HepG2 (cell line): Measurements from ENCODE around the gene GNMT. TPM values are rescaled to one million over a fixed set of nuclear protein-coding genes. Genes with fewer than 3 reads are reported as not detected.

Experiments
- DR1 ChIP-seq: sonication (generic); formaldehyde crosslinking; IDR thresholded peaks from 2 replicates; pipeline ENCODE4 v1.8.0; 2021; ENCODE audit warnings: mild to moderate bottlenecking, missing genetic modification reagents, inconsistent platforms
- HCFC1 ChIP-seq: fragments of 150-350 bp; IDR thresholded peaks from 2 replicates; pipeline ENCODE4 v1.6.1; 2014; ENCODE audit warnings: low read depth, low read length
- HNRNPL ChIP-seq: fragments of 200-400 bp; formaldehyde crosslinking; IDR thresholded peaks from 2 replicates; pipeline ENCODE4 v1.6.1; 2017; ENCODE audit warnings: mild to moderate bottlenecking, low read depth, low read length
- JUNB ChIP-seq: sonication (generic); formaldehyde crosslinking; IDR thresholded peaks from 2 replicates; pipeline ENCODE4 v1.8.0; 2022; ENCODE audit warnings: missing genetic modification reagents, mild to moderate bottlenecking, borderline replicate concordance
- MLLT10 ChIP-seq: sonication (generic); formaldehyde crosslinking; IDR thresholded peaks from 2 replicates; pipeline ENCODE4 v1.4.0; 2020; ENCODE audit warnings: missing genetic modification reagents
- MTF2 ChIP-seq: sonication (generic); formaldehyde crosslinking; IDR thresholded peaks from 2 replicates; pipeline ENCODE4 v1.5.0; 2020; ENCODE audit warnings: missing genetic modification reagents, borderline replicate concordance
- MYC ChIP-seq: sonication (generic); formaldehyde crosslinking; IDR thresholded peaks from 2 replicates; pipeline ENCODE4 v1.9.0; 2021; ENCODE audit warnings: missing genetic modification reagents, borderline replicate concordance
- PAF1 ChIP-seq: IDR thresholded peaks from 2 replicates; pipeline ENCODE4 v1.6.1; 2016; ENCODE audit warnings: missing genetic modification reagents, missing compliant biosample characterization
- PPARG ChIP-seq: conservative IDR thresholded peaks from 2 replicates; pipeline ENCODE4 v1.6.1; 2016; ENCODE audit warnings: missing biosample characterization, missing genetic modification reagents
- RORA ChIP-seq: sonication (generic); formaldehyde crosslinking; IDR thresholded peaks from 2 replicates; pipeline ENCODE4 v1.5.0; 2020; ENCODE audit warnings: mild to moderate bottlenecking, missing genetic modification reagents, moderate library complexity
- SIX4 ChIP-seq: sonication (generic); formaldehyde crosslinking; IDR thresholded peaks from 2 replicates; pipeline ENCODE4 v1.4.0; 2020; ENCODE audit warnings: missing genetic modification reagents
- SRSF9 ChIP-seq: fragments of 200-400 bp; formaldehyde crosslinking; IDR thresholded peaks from 2 replicates; pipeline ENCODE4 v1.6.1; 2018; ENCODE audit warnings: borderline replicate concordance, mild to moderate bottlenecking, low read depth, low read length; ENCODE audit not compliant: insufficient read depth, poor library complexity, severe bottlenecking
- ZNF556 ChIP-seq: sonication (generic); formaldehyde crosslinking; IDR thresholded peaks from 2 replicates; pipeline ENCODE4 v1.4.0; 2020; ENCODE audit warnings: mild to moderate bottlenecking, missing genetic modification reagents, borderline replicate concordance
- ZNF570 ChIP-seq: sonication (generic); formaldehyde crosslinking; IDR thresholded peaks from 2 replicates; pipeline ENCODE4 v1.4.0; 2020; ENCODE audit warnings: mild to moderate bottlenecking, missing genetic modification reagents, borderline replicate concordance
- polyA plus RNA-seq, 8 experiments: library from polyadenylated mRNA; depleted of rRNA in 3 of 8; stranded (reverse) in 7 of 8; unstranded in 1 of 8; fragments of >200 nt; fragmentation: Illumina TruSeq in 4 of 8; extraction: Trizol in 4 of 8; gene quantifications; 2 replicates each; pipeline versions ENCODE4 v1.2.1 to v1.2.3, GENCODE V29; 2011 to 2016; ENCODE audit warnings: low read depth in 4 of 8, missing spikeins in 1 of 8, mixed read lengths in 1 of 8; ENCODE audit not compliant: insufficient read depth in 1 of 8
- total RNA-seq, 5 experiments: library from RNA; depleted of rRNA; stranded (reverse); fragments of >200 nt; fragmentation: Illumina TruSeq; extraction: Trizol; gene quantifications; 2 replicates each; pipeline ENCODE4 v1.2.3, GENCODE V29; 2016; ENCODE audit warnings: low read depth in 1 of 5
- TF ChIP-seq, protein P1 (sequence below): sonication (generic); formaldehyde crosslinking; conservative IDR thresholded peaks from 2 replicates; pipeline ENCODE4 v1.8.0; 2022; ENCODE audit warnings: missing genetic modification reagents
- TF ChIP-seq, protein P2 (sequence below): sonication (generic); formaldehyde crosslinking; IDR thresholded peaks from 2 replicates; pipeline ENCODE4 v1.9.0; 2021; ENCODE audit warnings: missing genetic modification reagents, borderline replicate concordance
- TF ChIP-seq, protein P3 (sequence below): sonication (generic); formaldehyde crosslinking; IDR thresholded peaks from 2 replicates; pipeline ENCODE4 v1.4.0; 2020; ENCODE audit warnings: missing genetic modification reagents
- TF ChIP-seq, protein P4 (sequence below): IDR thresholded peaks from 2 replicates; pipeline ENCODE4 v1.6.1; 2016; ENCODE audit warnings: missing genetic modification reagents, missing compliant biosample characterization
- TF ChIP-seq, protein P5 (sequence below): sonication (generic); formaldehyde crosslinking; IDR thresholded peaks from 2 replicates; pipeline ENCODE4 v1.8.0; 2022; ENCODE audit warnings: missing genetic modification reagents, low read depth, mild to moderate bottlenecking, borderline replicate concordance
- TF ChIP-seq, protein P6 (sequence below): sonication (generic); formaldehyde crosslinking; IDR thresholded peaks from 2 replicates; pipeline ENCODE4 v1.8.1; 2023; ENCODE audit warnings: mild to moderate bottlenecking, inconsistent platforms, moderate library complexity, missing genetic modification reagents, borderline replicate concordance
- TF ChIP-seq, protein P7 (sequence below): sonication (generic); formaldehyde crosslinking; IDR thresholded peaks from 2 replicates; pipeline ENCODE4 v1.4.0; 2020; ENCODE audit warnings: low read depth, mild to moderate bottlenecking, missing genetic modification reagents

The GNMT gene
- total and polyA plus RNA-seq, 2 of the 13 experiments (the other 11 are each of a cell fraction or from before 2014, with no cell fraction given), result 2.8 to 7.0 TPM

DNA sequence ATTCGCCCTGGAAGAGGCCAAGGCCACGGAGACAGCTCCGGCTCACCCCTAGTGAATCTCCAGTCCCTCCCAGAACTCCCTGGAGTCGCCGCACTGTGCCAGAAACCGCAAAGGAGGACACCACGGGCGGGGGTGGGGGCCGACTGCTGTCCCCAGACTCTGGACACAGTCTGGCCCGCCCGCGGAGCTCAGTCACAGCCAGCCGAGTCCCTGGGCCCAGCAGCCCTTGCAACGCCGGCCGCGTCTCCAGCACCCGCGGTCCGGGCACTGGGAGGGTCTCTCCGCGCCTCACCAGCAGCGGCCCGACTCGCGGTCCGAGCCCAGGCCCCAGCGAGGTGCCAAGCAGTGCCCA is 17.9 kb downstream of the GNMT start (continued):
- TF ChIP-seq, protein P1, sequence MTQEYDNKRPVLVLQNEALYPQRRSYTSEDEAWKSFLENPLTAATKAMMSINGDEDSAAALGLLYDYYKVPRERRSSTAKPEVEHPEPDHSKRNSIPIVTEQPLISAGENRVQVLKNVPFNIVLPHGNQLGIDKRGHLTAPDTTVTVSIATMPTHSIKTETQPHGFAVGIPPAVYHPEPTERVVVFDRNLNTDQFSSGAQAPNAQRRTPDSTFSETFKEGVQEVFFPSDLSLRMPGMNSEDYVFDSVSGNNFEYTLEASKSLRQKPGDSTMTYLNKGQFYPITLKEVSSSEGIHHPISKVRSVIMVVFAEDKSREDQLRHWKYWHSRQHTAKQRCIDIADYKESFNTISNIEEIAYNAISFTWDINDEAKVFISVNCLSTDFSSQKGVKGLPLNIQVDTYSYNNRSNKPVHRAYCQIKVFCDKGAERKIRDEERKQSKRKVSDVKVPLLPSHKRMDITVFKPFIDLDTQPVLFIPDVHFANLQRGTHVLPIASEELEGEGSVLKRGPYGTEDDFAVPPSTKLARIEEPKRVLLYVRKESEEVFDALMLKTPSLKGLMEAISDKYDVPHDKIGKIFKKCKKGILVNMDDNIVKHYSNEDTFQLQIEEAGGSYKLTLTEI (CRISPR knock-in tag), result no peak
- TF ChIP-seq MTF2, result peak; percentile 75; the same call in 1 of the 2 replicates
- TF ChIP-seq, protein P2, sequence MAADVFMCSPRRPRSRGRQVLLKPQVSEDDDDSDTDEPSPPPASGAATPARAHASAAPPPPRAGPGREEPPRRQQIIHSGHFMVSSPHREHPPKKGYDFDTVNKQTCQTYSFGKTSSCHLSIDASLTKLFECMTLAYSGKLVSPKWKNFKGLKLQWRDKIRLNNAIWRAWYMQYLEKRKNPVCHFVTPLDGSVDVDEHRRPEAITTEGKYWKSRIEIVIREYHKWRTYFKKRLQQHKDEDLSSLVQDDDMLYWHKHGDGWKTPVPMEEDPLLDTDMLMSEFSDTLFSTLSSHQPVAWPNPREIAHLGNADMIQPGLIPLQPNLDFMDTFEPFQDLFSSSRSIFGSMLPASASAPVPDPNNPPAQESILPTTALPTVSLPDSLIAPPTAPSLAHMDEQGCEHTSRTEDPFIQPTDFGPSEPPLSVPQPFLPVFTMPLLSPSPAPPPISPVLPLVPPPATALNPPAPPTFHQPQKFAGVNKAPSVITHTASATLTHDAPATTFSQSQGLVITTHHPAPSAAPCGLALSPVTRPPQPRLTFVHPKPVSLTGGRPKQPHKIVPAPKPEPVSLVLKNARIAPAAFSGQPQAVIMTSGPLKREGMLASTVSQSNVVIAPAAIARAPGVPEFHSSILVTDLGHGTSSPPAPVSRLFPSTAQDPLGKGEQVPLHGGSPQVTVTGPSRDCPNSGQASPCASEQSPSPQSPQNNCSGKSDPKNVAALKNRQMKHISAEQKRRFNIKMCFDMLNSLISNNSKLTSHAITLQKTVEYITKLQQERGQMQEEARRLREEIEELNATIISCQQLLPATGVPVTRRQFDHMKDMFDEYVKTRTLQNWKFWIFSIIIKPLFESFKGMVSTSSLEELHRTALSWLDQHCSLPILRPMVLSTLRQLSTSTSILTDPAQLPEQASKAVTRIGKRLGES, result 0 out of 2 replicates have a peak, but pooled peaks have one; percentile 43
- TF ChIP-seq, protein P3, sequence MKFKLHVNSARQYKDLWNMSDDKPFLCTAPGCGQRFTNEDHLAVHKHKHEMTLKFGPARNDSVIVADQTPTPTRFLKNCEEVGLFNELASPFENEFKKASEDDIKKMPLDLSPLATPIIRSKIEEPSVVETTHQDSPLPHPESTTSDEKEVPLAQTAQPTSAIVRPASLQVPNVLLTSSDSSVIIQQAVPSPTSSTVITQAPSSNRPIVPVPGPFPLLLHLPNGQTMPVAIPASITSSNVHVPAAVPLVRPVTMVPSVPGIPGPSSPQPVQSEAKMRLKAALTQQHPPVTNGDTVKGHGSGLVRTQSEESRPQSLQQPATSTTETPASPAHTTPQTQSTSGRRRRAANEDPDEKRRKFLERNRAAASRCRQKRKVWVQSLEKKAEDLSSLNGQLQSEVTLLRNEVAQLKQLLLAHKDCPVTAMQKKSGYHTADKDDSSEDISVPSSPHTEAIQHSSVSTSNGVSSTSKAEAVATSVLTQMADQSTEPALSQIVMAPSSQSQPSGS (CRISPR knock-in tag), result no peak
- TF ChIP-seq, protein P4, sequence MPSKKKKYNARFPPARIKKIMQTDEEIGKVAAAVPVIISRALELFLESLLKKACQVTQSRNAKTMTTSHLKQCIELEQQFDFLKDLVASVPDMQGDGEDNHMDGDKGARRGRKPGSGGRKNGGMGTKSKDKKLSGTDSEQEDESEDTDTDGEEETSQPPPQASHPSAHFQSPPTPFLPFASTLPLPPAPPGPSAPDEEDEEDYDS, result no peak
- peak; percentile 16; the same call in 1 of the 2 replicates for TF ChIP-seq ZNF556 (CRISPR knock-in tag)
- 0 out of 2 replicates have a peak, but pooled peaks have one; percentile 69 for TF ChIP-seq RORA (CRISPR knock-in tag)
- no peak for TF ChIP-seq MLLT10 (CRISPR knock-in tag)
- TF ChIP-seq ZNF570 (CRISPR knock-in tag), result no peak
- TF ChIP-seq, protein P5, sequence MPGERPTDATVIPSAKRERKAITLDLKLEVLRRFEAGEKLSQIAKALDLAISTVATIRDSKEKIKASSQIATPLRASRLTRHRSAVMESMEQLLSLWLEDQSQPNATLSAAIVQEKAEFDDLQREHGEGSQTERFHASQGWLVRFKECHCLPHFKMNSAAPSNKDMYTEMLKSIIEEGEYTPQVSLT, result no peak
- TF ChIP-seq, protein P6, sequence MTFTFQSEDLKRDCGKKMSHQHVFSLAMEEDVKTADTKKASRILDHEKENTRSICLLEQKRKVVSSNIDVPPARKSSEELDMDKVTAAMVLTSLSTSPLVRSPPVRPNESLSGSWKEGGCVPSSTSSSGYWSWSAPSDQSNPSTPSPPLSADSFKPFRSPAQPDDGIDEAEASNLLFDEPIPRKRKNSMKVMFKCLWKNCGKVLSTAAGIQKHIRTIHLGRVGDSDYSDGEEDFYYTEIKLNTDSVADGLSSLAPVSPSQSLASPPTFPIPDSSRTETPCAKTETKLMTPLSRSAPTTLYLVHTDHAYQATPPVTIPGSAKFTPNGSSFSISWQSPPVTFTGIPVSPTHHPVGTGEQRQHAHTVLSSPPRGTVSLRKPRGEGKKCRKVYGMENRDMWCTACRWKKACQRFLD (CRISPR knock-in tag), result no peak
- TF ChIP-seq DR1 (CRISPR knock-in tag), result no peak
- no peak for TF ChIP-seq SIX4 (CRISPR knock-in tag)
- no peak for TF ChIP-seq PAF1 (CRISPR knock-in tag)
- TF ChIP-seq MYC, result no peak; the same call in 1 of the 2 replicates
- no peak for TF ChIP-seq HCFC1
- TF ChIP-seq HNRNPL, result no peak
- TF ChIP-seq PPARG (CRISPR knock-in tag), result no peak
- TF ChIP-seq SRSF9, result no peak
- TF ChIP-seq, protein P7, sequence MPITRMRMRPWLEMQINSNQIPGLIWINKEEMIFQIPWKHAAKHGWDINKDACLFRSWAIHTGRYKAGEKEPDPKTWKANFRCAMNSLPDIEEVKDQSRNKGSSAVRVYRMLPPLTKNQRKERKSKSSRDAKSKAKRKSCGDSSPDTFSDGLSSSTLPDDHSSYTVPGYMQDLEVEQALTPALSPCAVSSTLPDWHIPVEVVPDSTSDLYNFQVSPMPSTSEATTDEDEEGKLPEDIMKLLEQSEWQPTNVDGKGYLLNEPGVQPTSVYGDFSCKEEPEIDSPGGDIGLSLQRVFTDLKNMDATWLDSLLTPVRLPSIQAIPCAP, result no peak; the same call in 1 of the 2 replicates
- TF ChIP-seq JUNB (CRISPR knock-in tag), result no peak
